Measurements from ENCODE around the gene GALNT14. TPM values are rescaled to one million over a fixed set of nuclear protein-coding genes. Genes with fewer than 3 reads are reported as not detected.

GALNT14 gene
- polyA plus RNA-seq, 1 donor from 2014 or later = 0.68 TPM

- Mint-ChIP-seq H3K27me3 (no peaks in the 10 kb centered on the region), H3K4me1 (no peaks in the 10 kb centered on the region), H3K9me3 (peaks cover 10 to 27% (median 14%) of the 10 kb centered on the region in 3 donors), H3K4me3 (no peak overlapping the region), H3K27ac (no peak overlapping the region), H3K36me3 (peaks cover 4% of the 10 kb centered on the region)
Observed at GRCh38 chr2:31037058-31037457, 101.2 kb downstream of the GALNT14 start.

DNA sequence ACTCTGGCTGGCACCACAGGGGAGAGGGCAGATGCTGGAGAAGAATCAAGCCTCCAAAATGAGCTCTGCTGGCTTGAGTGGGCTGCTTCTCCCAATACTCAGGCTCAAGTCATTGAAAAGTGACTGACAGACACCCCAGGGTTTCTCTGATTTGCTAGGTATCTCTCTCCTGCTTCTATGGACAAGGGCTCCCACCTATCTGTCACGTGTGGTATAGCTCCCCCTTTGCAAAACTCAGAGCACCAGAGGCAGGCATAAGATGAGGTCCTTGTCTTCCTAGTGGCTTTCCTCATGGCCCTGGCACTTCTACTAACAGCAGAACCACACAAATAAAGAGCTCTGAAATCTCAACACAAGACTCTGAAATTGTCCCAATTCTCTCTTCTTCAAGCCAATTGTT lies 105.2 kb downstream of the GALNT14 start:
- Mint-ChIP-seq H3K27me3 (no peaks in the 10 kb centered on the region), H3K9me3 (peaks cover 10 to 20% (median 10%) of the 10 kb centered on the region in 3 donors), H3K27ac (no peak overlapping the region), H3K36me3 (peaks cover 7% of the 10 kb centered on the region), H3K4me1 (no peaks in the 10 kb centered on the region), H3K4me3 (no peak overlapping the region)

- Mint-ChIP-seq H3K9me3 (peaks cover 8 to 16% (median 10%) of the 10 kb centered on the region in 3 donors), H3K27ac (no peak overlapping the region), H3K27me3 (no peaks in the 10 kb centered on the region), H3K36me3 (peaks cover 7% of the 10 kb centered on the region), H3K4me3 (no peak overlapping the region), H3K4me1 (no peaks in the 10 kb centered on the region)
Observed at GRCh38 chr2:31032475-31032874, 105.8 kb downstream of the GALNT14 start.

GRCh38 chr2:31031132-31031706 lies 107.0 kb downstream of the GALNT14 start:
- peaks cover 0 to under 1% (median 0%) of the 10 kb centered on the region in 3 donors for H3K4me1 Mint-ChIP-seq
- peaks cover 7% of the 10 kb centered on the region for H3K36me3 Mint-ChIP-seq
- no peak overlapping the region for H3K27ac Mint-ChIP-seq
- H3K9me3 Mint-ChIP-seq = peaks cover 3 to 5% (median 4%) of the 10 kb centered on the region in 3 donors
- no peaks in the 10 kb centered on the region for H3K27me3 Mint-ChIP-seq
- peak overlapping the region in 1 of 4 donors; percentile 11 for H3K4me3 Mint-ChIP-seq

DNA sequence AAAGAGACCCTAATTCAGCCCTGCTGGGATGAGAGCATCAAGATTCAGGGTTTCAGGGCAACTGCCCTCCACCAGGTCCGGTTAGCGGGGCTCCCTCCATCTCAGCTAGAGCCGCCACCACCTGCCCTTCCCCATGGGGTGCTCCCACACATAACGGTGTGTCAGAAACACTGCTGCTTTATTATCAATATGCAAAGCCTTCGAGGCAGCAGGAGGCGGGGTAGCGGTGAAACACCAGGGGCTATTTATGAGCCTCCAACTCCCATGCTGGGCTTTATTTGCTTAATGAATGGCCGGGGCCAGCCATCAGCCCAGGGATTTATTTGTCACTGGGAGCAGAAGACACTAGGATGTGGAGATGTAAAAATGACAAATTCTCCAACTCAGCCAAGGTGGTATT lies 109.8 kb downstream of the GALNT14 start:
- Mint-ChIP-seq H3K4me1 (peaks cover 0 to 4% (median 0%) of the 10 kb centered on the region in 3 donors), H3K4me3 (no peak overlapping the region), H3K27me3 (no peaks in the 10 kb centered on the region), H3K36me3 (peaks cover 4% of the 10 kb centered on the region), H3K9me3 (no peaks in the 10 kb centered on the region), H3K27ac (no peak overlapping the region)

- H3K27me3 Mint-ChIP-seq = no peaks in the 10 kb centered on the region
- H3K4me3 Mint-ChIP-seq = no peak overlapping the region
- H3K9me3 Mint-ChIP-seq = no peaks in the 10 kb centered on the region
- peaks cover 2% of the 10 kb centered on the region for H3K36me3 Mint-ChIP-seq
- no peak overlapping the region for H3K27ac Mint-ChIP-seq
- peaks cover 0 to 4% (median 0%) of the 10 kb centered on the region in 3 donors for H3K4me1 Mint-ChIP-seq
Observed at GRCh38 chr2:31027549-31027948, 110.7 kb downstream of the GALNT14 start.

- no peak overlapping the region for H3K27ac Mint-ChIP-seq
- H3K4me3 Mint-ChIP-seq = no peak overlapping the region
- H3K36me3 Mint-ChIP-seq = peaks cover 2% of the 10 kb centered on the region
- H3K4me1 Mint-ChIP-seq = peaks cover 0 to 4% (median 0%) of the 10 kb centered on the region in 3 donors
- no peaks in the 10 kb centered on the region for H3K9me3 Mint-ChIP-seq
- H3K27me3 Mint-ChIP-seq = no peaks in the 10 kb centered on the region
Observed at GRCh38 chr2:31023541-31023940, 114.7 kb downstream of the GALNT14 start.

GRCh38 chr2:31020713-31021112 lies 117.5 kb downstream of the GALNT14 start:
- Mint-ChIP-seq H3K36me3 (peaks cover 2% of the 10 kb centered on the region), H3K27me3 (no peaks in the 10 kb centered on the region), H3K27ac (no peak overlapping the region), H3K9me3 (peaks cover 0 to under 1% (median 0%) of the 10 kb centered on the region in 3 donors), H3K4me3 (no peak overlapping the region), H3K4me1 (peaks cover 0 to 4% (median 2%) of the 10 kb centered on the region in 3 donors)

DNA sequence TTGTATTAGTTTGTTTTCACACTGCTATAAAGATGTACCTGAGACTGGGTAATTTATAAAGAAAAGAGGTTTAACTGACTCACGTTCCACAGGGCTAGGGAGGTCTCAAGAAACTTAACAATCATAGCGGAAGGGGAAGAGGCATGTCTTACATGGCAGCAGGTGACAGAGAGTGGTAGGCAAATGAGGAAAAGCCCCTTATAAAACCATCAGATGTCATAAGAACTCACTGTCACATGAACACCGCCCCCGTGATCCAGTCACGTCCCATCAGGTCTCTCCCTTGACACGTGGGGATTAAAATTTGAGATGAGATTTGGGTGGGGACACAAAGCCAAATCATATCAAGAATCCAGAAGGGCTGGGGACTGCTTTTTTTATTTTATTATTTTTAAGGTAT lies 120.0 kb downstream of the GALNT14 start:
- peaks cover 0 to 4% (median 0%) of the 10 kb centered on the region in 3 donors for H3K9me3 Mint-ChIP-seq
- no peaks in the 10 kb centered on the region for H3K27me3 Mint-ChIP-seq
- H3K27ac Mint-ChIP-seq = no peak overlapping the region
- peaks cover 2% of the 10 kb centered on the region for H3K36me3 Mint-ChIP-seq
- peaks cover 0 to 5% (median 0%) of the 10 kb centered on the region in 3 donors for H3K4me1 Mint-ChIP-seq
- H3K4me3 Mint-ChIP-seq = no peak overlapping the region

DNA sequence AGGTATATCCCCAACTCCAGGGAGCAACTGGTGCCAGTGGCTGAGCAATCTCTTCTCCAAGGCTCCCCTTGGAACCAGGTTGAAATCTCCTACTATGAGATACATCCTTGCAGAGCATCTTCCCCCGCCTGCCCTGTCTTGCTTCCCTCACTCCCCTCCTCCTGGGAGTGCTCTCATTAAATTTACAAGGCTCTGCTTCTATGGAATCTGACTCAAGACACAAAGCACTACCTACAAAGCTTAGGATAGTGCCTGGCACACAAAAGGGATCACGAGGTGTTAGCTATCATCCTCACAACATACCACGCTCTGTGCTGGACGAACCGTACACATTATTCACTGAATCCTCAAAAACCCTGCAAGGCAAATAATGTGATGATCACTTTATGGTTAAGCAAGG lies 121.6 kb downstream of the GALNT14 start:
- peaks cover 0 to 11% (median 0%) of the 10 kb centered on the region in 3 donors for H3K4me1 Mint-ChIP-seq
- H3K27ac Mint-ChIP-seq = no peak overlapping the region

GRCh38 chr2:31014516-31014915 lies 123.7 kb downstream of the GALNT14 start:
- Mint-ChIP-seq H3K4me1 (peaks cover 0 to 11% (median 0%) of the 10 kb centered on the region in 3 donors), H3K4me3 (no peak overlapping the region), H3K27ac (no peak overlapping the region), H3K36me3 (no peaks in the 10 kb centered on the region), H3K9me3 (peaks cover 0 to 4% (median 0%) of the 10 kb centered on the region in 3 donors), H3K27me3 (no peaks in the 10 kb centered on the region)

More for the DNA sequence above, 121.6 kb downstream of the GALNT14 start:
- Mint-ChIP-seq H3K4me3 (no peak overlapping the region), H3K9me3 (peaks cover 0 to 4% (median 0%) of the 10 kb centered on the region in 3 donors), H3K27me3 (no peaks in the 10 kb centered on the region), H3K36me3 (no peaks in the 10 kb centered on the region)

- H3K27me3 Mint-ChIP-seq = no peaks in the 10 kb centered on the region
- H3K27ac Mint-ChIP-seq = no peak overlapping the region
- H3K9me3 Mint-ChIP-seq = peaks cover 0 to 4% (median 0%) of the 10 kb centered on the region in 3 donors
- peaks cover 2% of the 10 kb centered on the region for H3K36me3 Mint-ChIP-seq
- H3K4me3 Mint-ChIP-seq = no peak overlapping the region
- peaks cover 0 to 11% (median 1%) of the 10 kb centered on the region in 3 donors for H3K4me1 Mint-ChIP-seq
Observed at GRCh38 chr2:31013301-31013700, 124.9 kb downstream of the GALNT14 start.

- no peaks in the 10 kb centered on the region for H3K27me3 Mint-ChIP-seq
- no peak overlapping the region for H3K27ac Mint-ChIP-seq
- H3K36me3 Mint-ChIP-seq = peaks cover 2% of the 10 kb centered on the region
- H3K9me3 Mint-ChIP-seq = peaks cover 0 to 4% (median 0%) of the 10 kb centered on the region in 3 donors
- H3K4me3 Mint-ChIP-seq = no peak overlapping the region
- H3K4me1 Mint-ChIP-seq = peaks cover 0 to 7% (median 1%) of the 10 kb centered on the region in 3 donors
Observed at GRCh38 chr2:31012406-31012805, 125.8 kb downstream of the GALNT14 start.

DNA sequence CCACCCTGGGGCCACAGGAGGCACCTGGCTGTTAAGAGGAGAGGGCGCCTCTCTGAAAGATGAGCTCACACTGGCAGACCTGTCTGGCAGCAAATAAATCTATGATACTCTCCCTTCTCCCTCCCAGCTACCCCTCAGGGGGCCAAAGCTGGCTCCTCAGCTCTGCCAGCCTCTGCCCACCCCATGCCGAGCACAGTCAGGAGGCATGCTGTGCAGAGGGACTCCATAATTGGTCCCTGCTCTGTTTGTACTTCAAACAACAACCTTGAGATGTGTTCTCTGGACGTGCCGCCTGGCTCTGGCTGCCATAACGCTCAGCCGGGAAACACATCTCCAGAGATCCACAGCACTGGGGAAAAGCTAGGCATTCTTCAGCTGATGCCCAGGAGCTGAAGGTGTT lies 126.7 kb downstream of the GALNT14 start:
- Mint-ChIP-seq H3K4me3 (no peak overlapping the region), H3K4me1 (peaks cover 0 to 7% (median 1%) of the 10 kb centered on the region in 3 donors), H3K9me3 (peaks cover 0 to 4% (median 0%) of the 10 kb centered on the region in 3 donors), H3K27ac (no peak overlapping the region), H3K27me3 (no peaks in the 10 kb centered on the region), H3K36me3 (peaks cover 2% of the 10 kb centered on the region)

DNA sequence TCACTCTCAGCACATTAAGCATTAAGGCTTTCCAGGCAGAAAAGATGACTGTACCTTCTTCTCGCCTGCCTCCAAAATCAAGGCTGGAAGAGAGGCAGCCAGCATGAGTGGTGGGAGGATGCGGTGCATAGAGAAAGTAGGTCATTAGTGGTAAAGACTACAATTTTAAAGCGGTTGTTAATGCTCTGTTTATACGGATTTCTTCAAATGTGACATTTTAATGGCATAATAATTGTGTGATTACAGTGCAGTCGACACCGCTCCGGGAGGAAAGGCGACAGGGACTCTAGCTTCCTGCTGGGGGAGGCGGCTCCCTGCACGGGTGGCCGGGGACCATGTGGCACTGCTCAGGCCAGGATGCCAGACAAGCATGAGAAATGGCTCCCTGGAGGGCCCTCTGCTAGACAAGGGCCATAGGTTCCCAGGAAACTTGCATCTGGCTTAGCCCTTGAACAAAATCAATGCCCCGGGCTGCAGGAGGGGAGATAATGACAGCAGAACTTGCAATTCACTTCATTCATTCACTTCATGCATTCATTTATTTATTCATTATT lies 129.6 kb downstream of the GALNT14 start:
- no peaks in the 10 kb centered on the region for H3K27me3 Mint-ChIP-seq
- H3K27ac Mint-ChIP-seq = no peak overlapping the region
- peaks cover 2% of the 10 kb centered on the region for H3K36me3 Mint-ChIP-seq
- H3K4me3 Mint-ChIP-seq = no peak overlapping the region
- H3K9me3 Mint-ChIP-seq = no peaks in the 10 kb centered on the region
- peaks cover 0 to 7% (median 1%) of the 10 kb centered on the region in 3 donors for H3K4me1 Mint-ChIP-seq

GRCh38 chr2:31004257-31004656 lies 134.0 kb downstream of the GALNT14 start:
- Mint-ChIP-seq H3K27ac (peak overlapping the region in 1 of 3 donors; percentile 76), H3K4me3 (no peak overlapping the region), H3K4me1 (peaks cover 0 to 1% (median 0%) of the 10 kb centered on the region in 3 donors), H3K27me3 (no peaks in the 10 kb centered on the region), H3K36me3 (peaks cover under 1% of the 10 kb centered on the region), H3K9me3 (no peaks in the 10 kb centered on the region)
